GM23248 (cell line): ENCODE measurements around the gene OPCML.

ENCODE experiments used
- EZH2 ChIP-seq: fragments of 200-600 bp; sonication (generic); IDR thresholded peaks from 2 replicates; pipeline ENCODE4 v1.6.1; 2018; ENCODE audit warnings: antibody characterized with exemption, mild to moderate bottlenecking; ENCODE audit not compliant: insufficient read depth, poor library complexity, severe bottlenecking
- EZH2phosphoT487 ChIP-seq: fragments of 200-600 bp; sonication (generic); IDR thresholded peaks from 2 replicates; pipeline ENCODE4 v1.6.1; 2018; ENCODE audit warnings: antibody characterized with exemption, moderate library complexity, mild to moderate bottlenecking, low read depth; ENCODE audit not compliant: insufficient read depth

- TF ChIP-seq EZH2, result no peak
- no peak for TF ChIP-seq EZH2phosphoT487
Observed at GRCh38 chr11:132898021-132898420, 634.3 kb downstream of the OPCML start.
